KG1 (cell line): Measurements from ENCODE around the gene CLEC1B.
"Not testable (repeated sequence)": the region's sequence is repeated elsewhere in the genome, so short reads cannot be mapped to it uniquely, and the experiment has no call there.

Experiments used
- DNase-seq: peaks from one replicate; lab custom pipeline; 2025; lab: John Stamatoyannopoulos, UW

CLEC1B gene

GRCh38 chr12:9974731-9975130 is 24.2 kb downstream of the CLEC1B start:
- DNase-seq: not testable (repeated sequence)

GRCh38 chr12:9973949-9974348 is 25.0 kb downstream of the CLEC1B start:
- no peak for DNase-seq

- no peak for DNase-seq
Observed at GRCh38 chr12:9971181-9971580, 27.7 kb downstream of the CLEC1B start, which contains the start of gene CLEC12A. Gene CLEC12A, plus strand, starts transcription at chr12:9971409. Its CDS starts 188 bp downstream, at chr12:9971597.

- DNase-seq: no peak
Observed at GRCh38 chr12:9969673-9970072, 29.2 kb downstream of the CLEC1B start.

GRCh38 chr12:9961901-9962300 is 37.0 kb downstream of the CLEC1B start:
- DNase-seq: no peak

- no peak for DNase-seq
Observed at GRCh38 chr12:9961106-9961505, 37.8 kb downstream of the CLEC1B start.

GRCh38 chr12:9960590-9960989 is 38.3 kb downstream of the CLEC1B start:
- DNase-seq: no peak

GRCh38 chr12:9957834-9958233 is 41.1 kb downstream of the CLEC1B start:
- DNase-seq: no peak

- DNase-seq: not testable (repeated sequence)
Observed at GRCh38 chr12:9952954-9953729, 45.8 kb downstream of the CLEC1B start.

- peak; percentile 57 for DNase-seq
Observed at GRCh38 chr12:9951026-9951675, 47.8 kb downstream of the CLEC1B start.

- no peak for DNase-seq
Observed at GRCh38 chr12:9948606-9949296, 50.2 kb downstream of the CLEC1B start.

GRCh38 chr12:9947674-9948073 is 51.2 kb downstream of the CLEC1B start:
- no peak for DNase-seq

GRCh38 chr12:9944391-9944790 is 54.5 kb downstream of the CLEC1B start:
- DNase-seq: no peak

GRCh38 chr12:9943240-9943639 is 55.7 kb downstream of the CLEC1B start:
- no peak for DNase-seq
